Smooth muscle cell (in vitro differentiated cells): Measurements from ENCODE around the gene LRRC46. TPM values are rescaled to one million over a fixed set of nuclear protein-coding genes. Genes with fewer than 3 reads are reported as not detected.

Source experiments
- DNase-seq: peaks from one replicate; lab custom pipeline; 2025; ENCODE audit not compliant: unreplicated experiment; lab: John Stamatoyannopoulos, UW
- H2AFZ ChIP-seq: fragments of 200-600 bp; sonication (generic); 2 replicates; pipeline ENCODE4 v1.6.0; 2016; ENCODE audit warnings: antibody characterized with exemption, low read depth, mild to moderate bottlenecking
- H3F3A ChIP-seq: fragments of 200-600 bp; sonication (generic); 2 replicates; pipeline ENCODE4 v1.6.0; 2017; ENCODE audit warnings: antibody characterized with exemption, low read depth
- H3K27ac ChIP-seq: fragments of 200-600 bp; sonication (generic); 2 replicates; pipeline ENCODE4 v1.5.1; 2016; ENCODE audit warnings: low read depth, mild to moderate bottlenecking
- H3K27me3 ChIP-seq: fragments of 200-600 bp; sonication (generic); 2 replicates; pipeline ENCODE4 v1.6.1; 2016; ENCODE audit warnings: low read depth, mild to moderate bottlenecking
- H3K36me3 ChIP-seq: fragments of 200-600 bp; sonication (generic); 2 replicates; pipeline ENCODE4 v1.5.1; 2016; ENCODE audit warnings: low read depth
- H3K4me1 ChIP-seq: fragments of 200-600 bp; sonication (generic); 2 replicates; pipeline ENCODE4 v1.5.1; 2016; ENCODE audit warnings: low read depth
- H3K4me2 ChIP-seq: fragments of 200-600 bp; sonication (generic); 2 replicates; pipeline ENCODE4 v1.6.0; 2016; ENCODE audit warnings: mild to moderate bottlenecking
- H3K4me3 ChIP-seq: fragments of 200-600 bp; sonication (generic); 2 replicates; pipeline ENCODE4 v1.5.1; 2016; ENCODE audit warnings: mild to moderate bottlenecking
- H3K79me2 ChIP-seq: fragments of 200-600 bp; sonication (generic); 2 replicates; pipeline ENCODE4 v1.6.0; 2016; ENCODE audit warnings: low read depth, mild to moderate bottlenecking
- H3K9ac ChIP-seq: fragments of 200-600 bp; sonication (generic); 2 replicates; pipeline ENCODE4 v1.6.0; 2016; ENCODE audit warnings: low read depth
- H3K9me3 ChIP-seq: fragments of 200-600 bp; sonication (generic); replicated peaks from 2 replicates; pipeline ENCODE4 v1.5.1; 2016; ENCODE audit warnings: low read depth
- H4K20me1 ChIP-seq: fragments of 200-600 bp; sonication (generic); 2 replicates; pipeline ENCODE4 v1.6.0; 2016; ENCODE audit warnings: low read depth
- CTCF ChIP-seq: fragments of 200-600 bp; sonication (generic); IDR thresholded peaks from 2 replicates; pipeline ENCODE4 v1.5.1; 2017; ENCODE audit warnings: borderline replicate concordance, mild to moderate bottlenecking, antibody characterized with exemption; ENCODE audit not compliant: insufficient read depth, poor library complexity, severe bottlenecking
- WGBS: methylation state at CpG from one replicate; pipeline ENCODE4 v1.1.7; 2016; ENCODE audit warnings: low lambda C conversion rate; 5-methylcytosine and 5-hydroxymethylcytosine counted together
- polyA plus RNA-seq: library from polyadenylated mRNA; unstranded; fragments of >200 nt; fragmentation: Nextera tagmentation; extraction: Ambion mirVana; gene quantifications from 2 replicates; pipeline ENCODE4 v1.2.1, GENCODE V29; 2016
- total RNA-seq: library from RNA; depleted of rRNA; stranded (reverse); fragments of >200 nt; gene quantifications from 2 replicates; pipeline ENCODE4 v1.2.3, GENCODE V29; 2014

The LRRC46 gene
- total and polyA plus RNA-seq, 2 experiments from 2014 or later = 0.26 TPM; not detected in 1

GRCh38 chr17:47791025-47791424, 40.4 kb upstream of the LRRC46 start:
- 71% methylated on average over 3 of the region's 3 CpGs for WGBS
- no peak overlapping the region for H3K9ac ChIP-seq
- peaks cover 92% of the 10 kb centered on the region for H3K27me3 ChIP-seq
- H3K27ac ChIP-seq = no peak overlapping the region
- H3K36me3 ChIP-seq = no peaks in the 10 kb centered on the region
- H3F3A ChIP-seq = no peaks in the 10 kb centered on the region
- no peak overlapping the region for H3K4me2 ChIP-seq
- no peaks in the 10 kb centered on the region for H3K4me1 ChIP-seq
- H2AFZ ChIP-seq = no peak overlapping the region
- H3K4me3 ChIP-seq = no peak overlapping the region
- H4K20me1 ChIP-seq = no peaks in the 10 kb centered on the region
- H3K9me3 ChIP-seq = no peaks in the 10 kb centered on the region
- H3K79me2 ChIP-seq = no peaks in the 10 kb centered on the region
- TF ChIP-seq CTCF = no peak
- DNase-seq = no peak

GRCh38 chr17:47792457-47792856, 39.0 kb upstream of the LRRC46 start:
- WGBS = 63% methylated on average over 1 of the region's 1 CpG
- DNase-seq = no peak
- H3K4me1 ChIP-seq = no peaks in the 10 kb centered on the region
- no peaks in the 10 kb centered on the region for H3K9me3 ChIP-seq
- no peak overlapping the region for H3K4me3 ChIP-seq
- H3F3A ChIP-seq = no peaks in the 10 kb centered on the region
- no peak overlapping the region for H3K4me2 ChIP-seq
- H3K9ac ChIP-seq = no peak overlapping the region
- TF ChIP-seq CTCF = no peak
- no peak overlapping the region for H3K27ac ChIP-seq
- H3K79me2 ChIP-seq = no peaks in the 10 kb centered on the region
- H3K27me3 ChIP-seq = peaks cover 81% of the 10 kb centered on the region
- no peak overlapping the region for H2AFZ ChIP-seq
- H3K36me3 ChIP-seq = no peaks in the 10 kb centered on the region
- H4K20me1 ChIP-seq = no peaks in the 10 kb centered on the region

- TF ChIP-seq CTCF = no peak
- Histone ChIP-seq H3K4me1 (no peaks in the 10 kb centered on the region), H3K27me3 (peaks cover 76% of the 10 kb centered on the region), H4K20me1 (no peaks in the 10 kb centered on the region), H3K79me2 (no peaks in the 10 kb centered on the region), H3K4me3 (no peak overlapping the region), H3K9ac (no peak overlapping the region), H3F3A (no peaks in the 10 kb centered on the region), H3K4me2 (no peak overlapping the region), H3K27ac (no peak overlapping the region), H3K36me3 (no peaks in the 10 kb centered on the region), H2AFZ (no peak overlapping the region), H3K9me3 (no peaks in the 10 kb centered on the region)
- no peak for DNase-seq
- WGBS = 63% methylated on average over 6 of the region's 6 CpGs
Measured at GRCh38 chr17:47792979-47793378, 38.5 kb upstream of the LRRC46 start.

GRCh38 chr17:47797797-47798196, 33.7 kb upstream of the LRRC46 start:
- H3K79me2 ChIP-seq = no peaks in the 10 kb centered on the region
- H3K27ac ChIP-seq = no peak overlapping the region
- no peak for TF ChIP-seq CTCF
- no peak overlapping the region for H2AFZ ChIP-seq
- no peak overlapping the region for H3K4me2 ChIP-seq
- no peaks in the 10 kb centered on the region for H3K4me1 ChIP-seq
- no peak overlapping the region for H3K4me3 ChIP-seq
- no peaks in the 10 kb centered on the region for H4K20me1 ChIP-seq
- WGBS = 65% methylated on average over 2 of the region's 2 CpGs
- DNase-seq = no peak
- no peak overlapping the region for H3K9ac ChIP-seq
- no peaks in the 10 kb centered on the region for H3K36me3 ChIP-seq
- no peaks in the 10 kb centered on the region for H3F3A ChIP-seq
- H3K9me3 ChIP-seq = no peaks in the 10 kb centered on the region
- H3K27me3 ChIP-seq = peaks cover 37% of the 10 kb centered on the region
